Subcutaneous abdominal adipose tissue (tissue), 5 donors: ENCODE results near the gene RPLP1.
A peak's percentile ranks its signal among the peaks of the same experiment; 100 is the strongest.

Experiments used
- H3K27ac ChIP-seq: one replicate; pipeline ENCODE4 v1.7.0; 2013; ENCODE audit warnings: low read depth, mild to moderate bottlenecking, inconsistent platforms, low read length, moderate library complexity
- H3K27me3 ChIP-seq, 5 donors: one replicate each; pipeline ENCODE4 v1.7.0; 2013; ENCODE audit warnings: low read length in 5 of 5, inconsistent platforms in 1 of 5; ENCODE audit not compliant: control insufficient read depth in 5 of 5, insufficient read depth in 4 of 5
- H3K36me3 ChIP-seq, 5 donors: one replicate each; pipeline ENCODE4 v1.7.0; 2013; ENCODE audit warnings: low read length in 5 of 5; ENCODE audit not compliant: control insufficient read depth in 5 of 5, insufficient read depth in 5 of 5
- H3K4me1 ChIP-seq, 5 donors: one replicate each; pipeline ENCODE4 v1.7.0; 2013; ENCODE audit warnings: low read length in 5 of 5, mild to moderate bottlenecking in 3 of 5, moderate library complexity in 1 of 5; ENCODE audit not compliant: control insufficient read depth in 5 of 5, insufficient read depth in 5 of 5
- H3K4me3 ChIP-seq, 5 donors: one replicate each; pipeline ENCODE4 v1.7.0; 2013; ENCODE audit warnings: low read length in 5 of 5, low read depth in 1 of 5
- H3K9ac ChIP-seq, 5 donors: one replicate each; pipeline ENCODE4 v1.7.0; 2013; ENCODE audit warnings: low read length in 5 of 5, mild to moderate bottlenecking in 4 of 5, moderate library complexity in 3 of 5
- H3K9me3 ChIP-seq, 5 donors: one replicate each; pipeline ENCODE4 v1.7.0; 2013; ENCODE audit warnings: low read length in 5 of 5; ENCODE audit not compliant: control insufficient read depth in 5 of 5
- donor health status: healthy.
- donor health status: healthy.
- donor health status: healthy.
- donor health status: healthy.
- donor health status: healthy.

Gene RPLP1

DNA sequence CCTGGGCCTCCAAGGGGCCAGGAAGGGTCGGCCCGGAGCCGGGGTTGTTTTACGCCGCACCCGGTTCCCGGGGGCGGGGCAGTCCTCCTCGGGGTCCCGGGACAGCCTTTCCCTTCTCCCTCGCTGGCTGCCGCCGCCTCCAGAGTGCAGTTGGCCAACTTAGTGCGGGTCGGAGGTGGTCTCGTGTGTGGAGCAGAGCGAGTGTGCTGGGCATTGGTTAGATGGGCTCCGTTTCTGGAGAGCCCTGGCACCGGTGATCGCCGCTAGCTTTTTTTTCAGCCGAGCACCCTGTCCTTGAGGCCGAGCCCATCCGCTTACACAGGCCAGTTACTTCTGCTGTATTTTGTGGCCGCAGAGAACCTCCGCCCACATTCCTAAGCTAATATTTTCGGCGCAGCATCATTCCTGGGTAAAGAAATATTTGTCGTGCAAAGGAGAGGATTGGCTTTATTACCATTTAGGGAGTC lies 37.9 kb upstream of the RPLP1 start:
- Histone ChIP-seq H3K4me1 (peaks cover 0 to 15% (median 12%) of the 10 kb centered on the region in 5 donors), H3K27me3 (peaks cover 0 to 2% (median 0%) of the 10 kb centered on the region in 5 donors), H3K4me3 (peak overlapping the region; percentile 70 to 95 (median 73)), H3K9me3 (no peaks in the 10 kb centered on the region), H3K9ac (peak overlapping the region in 4 of 5 donors; percentile 48 to 67 (median 65)), H3K27ac (no peak overlapping the region), H3K36me3 (no peaks in the 10 kb centered on the region)

DNA sequence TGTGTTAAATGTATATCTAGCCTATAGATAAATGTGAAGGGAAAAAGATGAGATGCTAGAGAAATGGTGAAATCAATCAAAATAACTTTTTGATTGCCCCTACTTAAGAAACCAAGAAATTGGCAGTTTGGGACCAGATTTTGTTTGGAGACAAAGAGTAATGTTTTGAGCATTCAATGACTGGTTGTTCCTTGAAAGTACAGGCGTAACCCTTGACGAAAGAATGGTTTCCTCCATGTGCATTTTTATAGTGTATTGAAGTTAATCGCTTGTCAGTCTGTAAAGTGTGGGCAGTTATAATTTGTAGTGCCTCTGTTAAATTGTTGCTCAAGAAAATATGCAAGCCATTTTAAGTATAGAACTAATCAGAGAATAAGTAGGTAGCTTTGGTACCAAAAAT lies 37.2 kb upstream of the RPLP1 start:
- Histone ChIP-seq H3K27ac (no peak overlapping the region), H3K4me3 (no peak overlapping the region), H3K4me1 (peaks cover 0 to 15% (median 12%) of the 10 kb centered on the region in 5 donors), H3K9ac (no peak overlapping the region), H3K9me3 (no peaks in the 10 kb centered on the region), H3K36me3 (no peaks in the 10 kb centered on the region), H3K27me3 (peaks cover 0 to 2% (median 0%) of the 10 kb centered on the region in 5 donors)

DNA sequence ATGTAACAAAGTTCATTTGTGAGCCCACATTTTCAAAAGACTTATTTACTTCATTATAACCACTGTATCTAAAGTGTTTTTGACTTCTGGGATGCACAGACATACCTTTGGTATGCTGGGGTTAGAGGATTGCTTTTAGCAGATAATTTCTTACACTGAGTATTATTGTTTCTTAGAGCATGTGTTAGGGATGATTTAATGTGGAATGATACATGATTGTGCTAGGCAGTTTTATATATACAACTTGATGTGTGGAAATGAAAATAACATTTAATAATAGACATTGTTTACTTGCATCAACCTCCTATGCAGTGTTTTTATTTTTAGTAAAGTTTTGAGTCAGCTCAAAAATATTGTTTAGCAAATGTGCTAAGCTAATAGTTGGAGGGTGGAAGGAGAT lies 35.0 kb upstream of the RPLP1 start:
- Histone ChIP-seq H3K4me3 (no peak overlapping the region), H3K9me3 (no peaks in the 10 kb centered on the region), H3K27me3 (peaks cover 0 to 2% (median 0%) of the 10 kb centered on the region in 5 donors), H3K36me3 (no peaks in the 10 kb centered on the region), H3K4me1 (peaks cover 0 to 15% (median 12%) of the 10 kb centered on the region in 5 donors), H3K9ac (no peak overlapping the region), H3K27ac (no peak overlapping the region)

DNA sequence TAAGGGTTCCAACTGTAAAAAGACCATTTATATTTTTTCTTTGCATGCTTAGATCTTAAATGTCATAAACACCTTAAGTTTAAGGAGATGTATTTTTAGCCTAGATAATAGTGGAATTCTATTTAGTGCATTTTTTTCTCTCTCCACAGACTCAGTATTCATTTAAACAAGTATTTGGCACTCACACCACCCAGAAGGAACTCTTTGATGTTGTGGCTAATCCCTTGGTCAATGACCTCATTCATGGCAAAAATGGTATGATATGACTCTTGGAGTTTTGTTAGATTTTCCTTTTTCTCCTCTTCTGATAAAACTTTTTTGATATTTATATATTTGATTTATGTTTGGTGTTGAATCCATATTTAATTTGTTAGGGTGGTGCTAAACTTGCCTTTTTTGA lies 31.1 kb upstream of the RPLP1 start:
- Histone ChIP-seq H3K27ac (no peak overlapping the region), H3K4me3 (no peak overlapping the region), H3K4me1 (no peaks in the 10 kb centered on the region), H3K9ac (no peak overlapping the region), H3K27me3 (peaks cover 0 to 2% (median 0%) of the 10 kb centered on the region in 5 donors), H3K36me3 (no peaks in the 10 kb centered on the region), H3K9me3 (no peaks in the 10 kb centered on the region)

DNA sequence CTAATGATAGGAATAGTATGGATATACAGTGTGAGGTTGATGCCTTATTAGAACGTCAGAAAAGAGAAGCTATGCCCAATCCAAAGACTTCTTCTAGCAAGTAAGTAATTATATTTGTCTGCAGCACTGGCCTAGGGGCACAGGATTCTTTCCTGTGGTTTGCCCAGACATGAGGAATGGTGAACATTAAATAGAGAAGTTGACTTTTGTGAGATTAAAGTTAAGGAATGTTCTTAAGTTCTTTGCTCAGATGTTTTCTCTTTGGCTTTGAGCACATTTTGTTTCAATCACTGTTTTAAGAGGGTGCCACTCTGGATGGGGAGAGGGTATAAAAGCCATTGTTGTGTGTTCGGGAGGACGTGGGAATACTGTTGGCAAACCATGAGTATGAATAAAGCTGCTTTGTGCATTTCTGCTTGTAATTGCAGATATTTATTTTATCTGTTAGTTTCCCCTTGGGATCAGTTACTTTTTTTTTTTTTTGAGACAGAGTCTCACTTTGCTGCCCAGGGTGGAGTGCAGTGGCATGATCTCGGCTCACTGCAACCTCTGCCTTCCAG lies 30.2 kb upstream of the RPLP1 start:
- H3K9me3 ChIP-seq, result no peaks in the 10 kb centered on the region
- H3K4me3 ChIP-seq, result no peak overlapping the region
- no peaks in the 10 kb centered on the region for H3K36me3 ChIP-seq
- H3K27me3 ChIP-seq, result peaks cover 0 to 2% (median 0%) of the 10 kb centered on the region in 5 donors
- no peaks in the 10 kb centered on the region for H3K4me1 ChIP-seq
- H3K27ac ChIP-seq, result no peak overlapping the region
- H3K9ac ChIP-seq, result no peak overlapping the region

DNA sequence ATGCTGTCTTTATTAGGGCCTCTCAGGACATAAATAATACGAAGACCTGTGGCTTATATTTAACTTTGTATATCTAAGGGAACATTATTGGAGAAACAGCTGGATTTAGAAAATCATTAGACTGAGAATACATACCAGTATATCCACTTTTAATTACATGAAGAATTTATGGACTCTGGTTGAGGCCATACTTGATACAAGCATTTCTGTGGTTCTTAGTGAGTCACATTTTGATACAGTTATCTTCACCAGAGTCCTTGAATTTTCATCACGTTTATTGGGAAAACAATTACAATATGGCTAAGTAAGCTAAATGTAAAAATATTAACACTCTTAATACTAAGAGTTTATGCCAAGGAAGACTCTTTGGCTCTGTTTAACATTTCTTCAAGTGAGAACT lies 28.6 kb upstream of the RPLP1 start:
- H3K27ac ChIP-seq, result no peak overlapping the region
- H3K9me3 ChIP-seq, result no peaks in the 10 kb centered on the region
- no peak overlapping the region for H3K4me3 ChIP-seq
- H3K4me1 ChIP-seq, result no peaks in the 10 kb centered on the region
- no peak overlapping the region for H3K9ac ChIP-seq
- H3K27me3 ChIP-seq, result peaks cover 0 to 2% (median 0%) of the 10 kb centered on the region in 5 donors
- no peaks in the 10 kb centered on the region for H3K36me3 ChIP-seq

DNA sequence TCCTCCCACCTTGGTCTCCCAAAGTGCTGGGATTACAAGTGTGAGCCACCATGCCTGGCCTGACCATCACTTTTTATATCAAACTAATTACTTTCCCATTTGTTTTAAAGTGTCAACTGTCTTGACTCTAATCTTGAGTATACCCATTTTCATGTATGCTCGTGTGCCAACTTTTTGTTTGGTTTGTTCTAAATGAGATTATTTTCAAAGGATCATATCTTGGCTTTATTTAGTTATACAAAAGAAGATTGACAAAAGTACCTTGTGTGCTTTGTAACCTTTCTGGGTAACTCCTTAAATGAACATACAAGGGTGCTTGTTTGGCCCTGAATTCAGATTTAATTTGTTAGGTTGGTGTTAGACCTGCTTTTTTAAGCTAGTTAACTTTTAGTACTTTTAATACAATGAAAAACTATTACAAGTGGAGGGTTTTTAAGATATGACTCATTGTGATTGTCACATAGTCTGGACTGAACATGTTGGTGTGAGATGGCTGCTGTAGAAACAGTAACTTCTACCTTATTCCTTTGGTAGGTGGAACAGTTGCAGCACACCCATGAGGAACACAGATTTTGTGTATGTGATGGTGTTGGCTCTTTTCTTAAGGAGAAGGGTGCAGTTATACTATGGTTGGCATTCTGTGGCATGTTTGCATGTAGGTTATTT lies 27.7 kb upstream of the RPLP1 start:
- Histone ChIP-seq H3K4me1 (no peaks in the 10 kb centered on the region), H3K9me3 (no peaks in the 10 kb centered on the region), H3K27me3 (no peaks in the 10 kb centered on the region), H3K27ac (no peak overlapping the region), H3K4me3 (no peak overlapping the region), H3K9ac (no peak overlapping the region), H3K36me3 (no peaks in the 10 kb centered on the region)

DNA sequence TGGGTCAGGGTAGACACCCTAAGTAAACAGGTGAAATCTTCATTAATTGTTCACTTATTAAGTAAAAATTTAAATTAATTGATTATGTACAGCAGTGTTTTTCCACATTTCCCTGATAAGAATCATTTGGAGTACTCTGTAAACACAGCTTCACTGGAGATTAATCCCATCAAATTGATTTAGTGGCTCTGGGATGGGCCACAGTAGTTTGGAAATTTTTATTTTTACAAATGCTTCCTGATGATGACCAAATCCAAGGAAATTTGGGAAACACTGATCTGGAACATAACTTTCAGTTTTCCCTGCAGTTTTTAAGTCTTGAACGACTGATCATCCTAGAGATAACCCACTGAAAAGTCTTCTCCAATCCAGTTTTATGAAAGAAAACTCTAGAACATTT lies 18.8 kb upstream of the RPLP1 start:
- no peaks in the 10 kb centered on the region for H3K36me3 ChIP-seq
- H3K4me1 ChIP-seq, result no peaks in the 10 kb centered on the region
- no peak overlapping the region for H3K4me3 ChIP-seq
- H3K9ac ChIP-seq, result no peak overlapping the region
- no peaks in the 10 kb centered on the region for H3K27me3 ChIP-seq
- no peaks in the 10 kb centered on the region for H3K9me3 ChIP-seq
- H3K27ac ChIP-seq, result no peak overlapping the region

DNA sequence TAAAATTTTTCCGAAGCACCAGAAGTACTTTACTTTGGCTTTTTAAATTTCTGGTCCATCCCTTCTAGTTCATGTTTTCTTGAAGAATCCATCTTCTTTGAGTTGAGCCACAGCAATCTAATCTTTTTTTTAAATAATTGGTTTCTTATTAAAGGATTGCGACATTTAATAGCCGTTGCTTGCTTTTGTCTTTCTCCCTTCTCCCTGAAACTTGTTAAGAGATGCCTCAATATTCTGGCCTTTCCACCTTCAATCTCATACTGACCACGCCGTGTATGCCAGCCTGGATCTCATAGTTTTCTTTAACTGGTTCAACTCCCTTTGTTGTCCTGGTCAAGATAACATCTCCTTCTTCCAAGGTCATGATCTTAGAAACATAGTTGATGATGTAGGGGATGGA lies 18.4 kb upstream of the RPLP1 start:
- H3K36me3 ChIP-seq, result no peaks in the 10 kb centered on the region
- H3K27ac ChIP-seq, result no peak overlapping the region

DNA sequence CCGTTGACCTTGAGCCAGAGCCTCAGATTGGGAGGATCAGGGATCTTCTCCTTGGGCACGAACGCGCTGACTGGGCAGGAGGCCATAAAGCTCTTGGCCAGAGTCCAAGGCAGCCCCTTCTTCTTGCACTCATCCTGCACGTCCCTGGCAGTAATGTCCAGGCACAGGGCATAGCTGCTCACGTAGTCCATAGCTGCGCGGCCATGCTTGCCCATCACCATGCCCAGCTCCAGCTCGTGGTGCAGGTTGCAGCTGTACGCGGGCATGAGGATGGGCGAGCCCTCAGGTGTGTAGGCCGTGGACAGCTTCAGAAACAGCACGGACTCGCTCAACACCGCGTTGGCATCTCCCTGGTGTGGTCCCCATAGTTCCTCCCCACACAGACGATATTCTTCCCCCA lies 17.9 kb upstream of the RPLP1 start:
- Histone ChIP-seq H3K27me3 (no peaks in the 10 kb centered on the region), H3K27ac (no peak overlapping the region), H3K9me3 (no peaks in the 10 kb centered on the region), H3K4me1 (no peaks in the 10 kb centered on the region), H3K36me3 (no peaks in the 10 kb centered on the region), H3K9ac (no peak overlapping the region), H3K4me3 (no peak overlapping the region)

More for the DNA sequence above, 18.4 kb upstream of the RPLP1 start:
- H3K9ac ChIP-seq, result no peak overlapping the region
- H3K27me3 ChIP-seq, result no peaks in the 10 kb centered on the region
- no peaks in the 10 kb centered on the region for H3K9me3 ChIP-seq
- no peaks in the 10 kb centered on the region for H3K4me1 ChIP-seq
- no peak overlapping the region for H3K4me3 ChIP-seq
